Measurements from ENCODE around the gene ZMPSTE24.

DNA sequence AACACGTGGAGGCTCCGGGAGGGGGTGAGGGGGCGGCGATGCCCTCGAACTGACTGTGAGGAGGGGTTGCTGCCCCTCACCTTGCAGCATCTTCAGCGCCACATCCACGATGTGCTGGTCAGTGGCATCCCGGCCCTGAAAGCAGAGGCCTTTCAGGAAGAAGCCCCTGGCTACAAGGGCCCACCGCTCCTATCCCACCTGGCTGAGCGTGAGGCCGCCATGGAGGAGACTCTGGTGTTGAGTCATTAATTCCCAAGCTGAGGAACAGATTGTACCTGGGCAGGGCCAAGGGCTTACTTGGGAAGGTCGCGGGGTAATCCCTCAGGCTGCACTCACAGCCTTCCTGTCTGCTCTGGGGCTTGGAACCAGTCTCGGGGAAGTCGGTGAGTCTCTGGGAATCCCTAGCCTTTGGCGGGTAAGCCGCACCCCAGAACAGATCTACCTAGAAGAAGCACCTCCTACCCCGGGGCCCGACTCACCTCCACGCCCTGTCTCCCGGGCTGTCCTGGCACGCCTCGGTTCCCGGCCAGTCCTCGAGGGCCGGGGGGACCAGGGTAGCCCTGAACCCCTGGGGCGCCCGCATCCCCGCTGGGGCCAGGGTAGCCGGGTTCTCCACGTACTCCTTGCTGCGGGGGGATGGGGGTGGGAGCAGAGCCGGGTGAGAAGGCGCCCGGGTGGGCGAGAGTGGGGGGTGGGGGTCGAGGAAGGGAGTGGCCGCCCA, 45.2 kb downstream of the ZMPSTE24 start:
- no peak for TF ChIP-seq ZBED1 (IDR thresholded peaks at IDR 0.05; ENCODE audit: borderline replicate concordance)
- TF ChIP-seq MLLT1 (IDR thresholded peaks at IDR 0.05) = no peak
- no peak for TF ChIP-seq CREM (IDR thresholded peaks at IDR 0.05; ENCODE audit: low read depth)
- no peak for TF ChIP-seq STAT3 (IDR thresholded peaks at IDR 0.05; ENCODE audit: low read depth, low read length)
- no peak for TF ChIP-seq RELA (IDR thresholded peaks at IDR 0.05; ENCODE audit: borderline replicate concordance, partially characterized antibody)
